Sciatic nerve (tissue), 2 donors: ENCODE results near the gene ROCK2. TPM values are rescaled to one million over a fixed set of nuclear protein-coding genes. Genes with fewer than 3 reads are reported as not detected.
"Not testable (repeated sequence)": the region's sequence is repeated elsewhere in the genome, so short reads cannot be mapped to it uniquely, and the experiment has no call there.

ENCODE experiments used
- ATAC-seq: fragments of 200-7000 bp; cut with Tn5 transposase; one replicate; pipeline ENCODE4 v1.9.1; 2020; ENCODE audit warnings: mild to moderate bottlenecking, moderate library complexity
- DNase-seq: peaks from one replicate; pipeline ENCODE4 v3.0.0-alpha.2; 2020; ENCODE audit warnings: low spot score
- intact Hi-C: fragments of 100-400 bp; cut with DNase I; formaldehyde crosslinking; loops from one replicate; pipeline ENCODE4 v1.14.2; 2022
- total RNA-seq: library from RNA; stranded (reverse); fragmentation: NEBNext Ultra II Directional; extraction: Animal tissue kit (Norgen Biotek cat#: 25700); gene quantifications from one replicate; pipeline ENCODE4 v1.2.1, GENCODE V29; 2021
- donor health status: DM: no; HTN: no; CAD: no.
- donor health status: DM: no; HTN: no; CAD: no.

The ROCK2 gene
- total RNA-seq, 1 donor from 2014 or later: 91.6 TPM

DNA sequence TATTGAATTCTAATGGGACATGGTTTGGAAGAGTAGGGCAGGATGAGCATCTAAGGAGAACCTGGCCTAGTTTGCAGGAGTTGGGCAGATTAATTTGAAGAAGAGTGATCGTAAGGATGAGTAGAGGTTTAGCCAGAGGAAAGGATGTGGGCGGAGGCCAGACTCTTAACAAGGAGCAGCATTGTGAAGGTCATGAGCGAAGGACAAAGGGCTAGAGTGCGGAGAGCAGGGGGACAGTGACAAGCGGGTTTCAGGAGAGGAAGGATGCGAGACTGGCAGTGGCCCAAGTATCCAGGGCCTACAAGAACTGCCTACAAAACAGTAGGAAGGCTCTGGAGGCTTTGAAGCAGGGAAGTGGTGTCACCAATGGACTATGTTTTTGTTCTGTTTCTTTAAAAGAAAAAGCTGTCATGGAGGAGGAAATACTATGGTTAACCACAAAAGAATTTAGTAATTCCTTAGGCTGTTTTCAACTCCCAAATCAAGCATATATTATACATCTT, 169.1 kb downstream of the ROCK2 start:
- DNase-seq: no peak
- intact Hi-C loops: no loop called here
- ATAC-seq: peak; percentile 53

DNA sequence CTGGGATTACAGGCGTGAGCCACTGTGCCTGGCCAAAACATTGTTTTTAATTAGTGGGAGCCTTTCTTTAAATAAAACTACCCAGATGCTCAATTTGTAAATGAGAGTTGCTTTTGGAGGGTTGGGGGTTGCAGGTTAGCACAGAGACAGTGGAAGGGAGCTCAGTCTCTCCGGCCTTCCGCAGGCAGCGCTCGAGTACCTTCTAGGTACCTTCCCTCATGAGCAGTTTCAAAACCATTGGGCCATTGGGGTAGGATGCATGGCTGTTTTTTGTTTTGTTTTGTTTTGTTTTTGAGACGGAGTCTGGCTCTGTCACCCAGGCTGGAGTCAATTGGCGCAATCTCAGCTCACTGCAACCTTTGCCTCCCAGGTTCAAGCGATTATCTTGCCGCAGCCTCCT, 170.2 kb downstream of the ROCK2 start:
- intact Hi-C loops: no loop called here
- ATAC-seq (no peak), DNase-seq (no peak)

DNA sequence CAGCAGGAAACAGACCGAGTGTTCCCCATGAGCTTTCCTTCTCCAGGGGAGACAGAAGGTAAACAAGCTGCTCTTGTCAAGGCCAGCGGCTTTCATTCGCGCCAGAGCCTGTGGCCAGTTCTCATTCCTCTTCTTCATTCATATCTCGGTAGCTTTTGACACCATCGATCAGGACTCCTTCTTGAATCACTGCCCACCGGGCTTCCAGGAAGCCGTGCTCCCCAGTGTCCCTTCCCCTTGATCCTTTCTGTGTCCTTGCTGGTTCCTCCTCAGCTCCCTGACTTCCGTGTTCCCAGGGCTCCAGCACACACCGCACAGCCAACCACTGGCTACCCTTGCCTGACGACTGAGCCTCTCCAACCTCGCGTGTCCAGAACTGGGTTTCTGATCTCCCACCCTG, 175.1 kb downstream of the ROCK2 start:
- intact Hi-C loops: no loop called here
- ATAC-seq (no peak), DNase-seq (no peak)

- intact Hi-C loops: no loop called here
- no peak for ATAC-seq
Measured at GRCh38 chr2:11168488-11168887, 175.9 kb downstream of the ROCK2 start.

DNA sequence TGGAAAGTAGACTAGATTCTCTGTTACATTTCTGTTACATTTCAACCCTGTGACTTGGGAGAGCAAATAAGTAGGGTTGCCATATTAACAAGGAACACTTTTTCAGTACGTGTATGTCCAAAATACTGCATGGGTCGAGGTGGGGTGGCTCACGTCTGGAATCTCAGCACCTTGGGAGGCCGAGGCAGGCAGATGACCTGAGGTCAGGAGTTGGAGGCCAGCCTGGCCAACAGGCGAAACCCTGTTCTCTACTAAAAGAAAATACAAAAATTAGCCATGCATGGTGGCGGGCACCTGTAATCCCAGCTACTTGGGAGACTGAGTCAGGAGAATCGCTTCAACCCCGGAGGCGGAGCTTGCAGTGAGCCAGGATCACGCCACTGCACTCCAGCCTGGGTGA, 178.0 kb downstream of the ROCK2 start:
- ATAC-seq: no peak
- DNase-seq: no peak
- intact Hi-C loops: no loop called here

More at GRCh38 chr2:11168488-11168887, 175.9 kb downstream of the ROCK2 start:
- DNase-seq: no peak

- DNase-seq, ATAC-seq, intact Hi-C loops: not testable (repeated sequence)
Measured at GRCh38 chr2:11165046-11165445, 179.4 kb downstream of the ROCK2 start.

DNA sequence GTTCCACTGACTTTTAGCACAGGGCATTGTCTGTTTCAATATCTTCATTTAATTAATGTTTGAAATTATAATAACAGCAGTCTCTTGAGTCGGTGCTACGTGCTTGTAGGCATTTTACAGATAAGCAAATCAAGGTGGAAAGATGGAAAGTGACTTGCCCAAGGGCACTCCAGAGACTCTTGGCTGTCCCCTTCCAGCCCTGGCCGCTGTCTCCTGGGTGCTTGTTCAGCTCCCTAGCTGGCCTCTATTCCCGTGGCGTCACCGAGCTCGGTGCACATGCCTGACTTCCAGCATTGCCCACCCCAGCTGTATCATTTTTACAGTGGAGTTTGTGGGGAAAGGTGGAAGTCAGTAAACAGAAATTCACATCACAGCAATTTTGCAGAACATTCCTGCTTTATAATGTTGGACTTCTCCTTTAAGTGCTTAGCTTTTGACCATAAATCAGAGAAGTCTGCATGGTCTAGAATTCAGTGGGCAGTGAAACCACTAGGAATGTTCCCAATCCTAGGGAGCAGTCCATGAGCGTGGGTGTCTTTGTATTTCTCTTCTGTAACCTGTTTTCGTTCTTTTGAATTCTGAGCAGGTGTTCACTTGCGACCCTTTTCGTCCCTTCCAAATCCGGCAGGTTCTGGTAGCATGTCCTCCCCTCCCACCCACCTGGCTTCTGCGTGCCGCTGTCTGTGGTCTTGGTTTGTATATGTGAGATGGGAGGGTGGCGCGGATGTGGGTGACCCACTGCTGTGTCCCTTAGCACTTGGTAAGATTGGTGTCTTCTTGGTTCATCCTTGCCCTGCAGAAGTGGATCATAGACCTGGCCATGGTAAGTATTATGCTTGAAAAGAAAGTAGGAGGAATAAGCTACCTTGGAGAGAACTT, 180.8 kb downstream of the ROCK2 start:
- ATAC-seq: no peak
- no peak for DNase-seq
- intact Hi-C loops: no loop called here

- intact Hi-C loops: no loop called here
- ATAC-seq (no peak), DNase-seq (no peak)
Measured at GRCh38 chr2:11161747-11162146, 182.7 kb downstream of the ROCK2 start.

DNA sequence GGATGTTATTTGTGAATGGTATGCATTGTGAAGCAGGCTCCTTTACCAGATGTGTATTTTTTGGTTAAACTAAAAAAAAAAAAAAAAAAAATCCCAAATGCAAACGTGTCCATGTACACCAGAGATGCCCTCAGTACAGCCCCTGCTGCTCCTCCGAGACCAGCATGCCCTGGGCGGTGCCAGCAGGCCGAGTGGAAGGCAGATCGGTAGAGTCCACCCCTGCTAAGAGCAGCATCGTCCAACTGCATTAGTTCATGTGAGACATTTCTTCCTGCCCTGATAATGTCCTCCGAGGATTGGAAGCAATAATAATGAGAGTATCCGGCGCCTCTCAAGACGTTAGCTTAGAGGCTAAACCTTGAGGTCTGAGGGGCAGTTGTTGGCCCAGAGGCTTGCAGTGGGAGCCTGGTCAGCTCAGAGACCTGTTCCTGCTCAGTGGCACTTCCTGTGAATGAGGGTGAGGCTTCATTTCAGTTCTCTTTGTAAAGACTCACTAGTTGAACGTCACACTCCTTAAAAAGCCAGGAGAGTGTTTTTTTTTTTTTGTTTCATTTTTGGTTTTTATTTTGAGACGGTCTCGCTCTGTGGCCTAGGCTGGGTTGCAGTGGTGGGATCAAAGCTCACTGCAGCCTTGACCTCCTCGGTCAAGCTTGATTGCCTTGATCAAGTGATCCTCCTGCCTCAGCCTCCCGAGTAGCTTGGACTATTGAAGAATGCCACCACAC, 183.5 kb downstream of the ROCK2 start:
- DNase-seq: no peak
- ATAC-seq: peak; percentile 38
- intact Hi-C loops: no loop called here

- DNase-seq: no peak
- intact Hi-C loops: no loop called here
- ATAC-seq: no peak
Measured at GRCh38 chr2:11160256-11160655, 184.2 kb downstream of the ROCK2 start.

DNA sequence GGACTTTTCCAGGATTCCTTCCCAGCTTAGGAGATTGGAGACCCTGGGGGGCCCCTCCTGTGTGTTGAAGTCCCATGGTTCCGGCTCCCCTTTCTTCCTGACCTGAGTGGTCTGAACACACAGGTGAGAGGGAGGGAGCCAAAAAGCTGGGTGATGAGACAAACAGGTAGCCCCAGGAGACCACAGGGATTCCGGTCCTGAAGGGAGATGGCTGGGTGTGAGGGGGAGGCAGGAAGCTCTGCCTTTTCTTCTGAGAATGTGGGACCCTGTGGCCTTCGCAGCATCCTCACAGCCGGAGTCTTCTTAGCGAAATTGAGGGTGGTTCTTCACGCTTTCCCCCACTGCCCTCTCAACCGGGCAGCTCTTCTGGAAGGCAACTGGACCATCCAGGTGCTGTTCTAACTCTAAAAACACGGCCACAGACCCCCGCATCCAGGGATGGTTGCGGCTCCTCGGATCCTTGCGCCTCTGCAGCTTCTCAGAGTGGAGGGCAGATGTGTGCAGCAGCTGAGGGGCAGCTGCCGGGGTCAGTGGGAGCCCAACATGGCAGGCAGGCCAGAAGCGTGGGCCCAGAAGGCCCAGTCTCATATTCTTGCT, 184.8 kb downstream of the ROCK2 start:
- no peak for DNase-seq
- no peak for ATAC-seq
- intact Hi-C loops: no loop called here

- no peak for DNase-seq
- no peak for ATAC-seq
Measured at GRCh38 chr2:11158916-11159573, 185.4 kb downstream of the ROCK2 start.

DNA sequence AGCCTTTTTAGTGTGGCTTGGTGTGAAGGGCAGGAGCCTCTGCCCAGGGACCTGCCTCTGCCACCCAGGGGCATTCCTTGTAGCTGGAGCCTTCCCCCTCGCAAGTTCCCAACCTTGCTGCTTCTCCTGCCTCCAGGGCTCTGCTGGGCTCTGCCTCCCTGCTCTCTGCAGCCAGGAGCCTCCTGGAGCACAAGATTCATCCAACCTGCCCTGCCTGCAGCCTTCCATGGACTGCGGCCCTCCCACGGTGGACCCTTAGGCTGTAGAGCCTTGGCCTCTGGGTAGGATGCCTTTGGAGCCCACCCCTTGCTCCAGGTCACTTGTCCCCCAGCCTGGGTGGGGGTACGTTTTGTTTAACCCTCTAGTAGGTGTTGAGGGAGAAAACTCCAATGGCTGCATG, 186.7 kb downstream of the ROCK2 start:
- no peak for DNase-seq
- ATAC-seq: no peak
- intact Hi-C loops: no loop called here

More at GRCh38 chr2:11158916-11159573, 185.4 kb downstream of the ROCK2 start:
- intact Hi-C loops: no loop called here

DNA sequence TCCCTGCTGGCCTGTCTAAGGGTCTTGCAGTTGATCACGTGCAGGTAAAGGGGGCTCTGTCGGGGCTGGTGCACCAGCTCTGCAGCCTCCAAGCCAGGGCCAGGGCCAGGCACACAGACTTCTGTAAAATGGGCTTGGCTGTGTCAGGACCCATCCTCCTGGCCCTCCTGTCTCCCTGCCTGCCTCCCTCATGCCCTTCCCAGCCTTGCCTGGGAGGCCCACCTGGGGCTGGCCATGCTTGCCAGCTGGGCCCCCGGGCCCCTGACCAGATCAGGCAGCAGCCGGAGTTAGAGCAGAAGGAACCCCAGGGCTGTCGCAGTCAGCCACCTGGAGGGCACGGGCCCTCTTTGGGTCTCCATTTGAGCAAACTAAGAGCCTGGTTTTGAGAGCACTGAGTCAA, 187.1 kb downstream of the ROCK2 start:
- no peak for DNase-seq
- intact Hi-C loops: no loop called here
- ATAC-seq: no peak

DNA sequence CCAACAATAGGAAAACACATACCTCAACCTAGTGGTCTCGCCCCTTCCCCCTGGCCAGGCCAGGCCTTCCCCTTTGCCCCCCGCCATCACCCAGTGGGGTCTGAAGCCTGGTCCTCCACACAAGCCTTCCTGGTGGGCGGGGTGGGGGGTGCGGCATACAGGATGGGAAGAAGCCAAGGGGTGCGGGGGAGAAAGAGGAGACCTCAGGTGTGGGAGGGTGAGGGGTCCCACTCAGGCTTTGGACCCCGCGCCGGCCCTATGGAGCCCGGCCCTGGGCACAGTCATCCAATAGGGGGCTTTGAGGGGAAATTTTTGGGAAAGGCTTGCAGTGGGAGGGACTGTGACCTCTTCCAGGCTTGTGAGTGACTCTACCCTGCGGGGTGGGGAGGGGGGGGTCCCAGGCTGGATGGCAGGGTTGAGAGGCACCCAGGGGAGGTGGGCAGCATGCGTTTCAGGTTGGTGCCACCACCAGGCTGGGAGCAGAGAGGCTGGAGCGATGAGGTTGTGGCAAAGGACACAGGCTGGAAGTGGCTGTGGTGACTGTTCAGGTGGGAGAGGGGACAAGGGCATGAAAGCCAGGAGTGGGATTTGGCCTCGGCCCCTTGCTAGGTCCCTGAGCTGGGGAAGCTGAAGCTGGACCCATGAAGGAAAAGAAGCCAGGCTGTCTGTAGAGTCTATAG, 187.9 kb downstream of the ROCK2 start:
- ATAC-seq (no peak), DNase-seq (no peak)
- intact Hi-C loops: no loop called here

- intact Hi-C loops: no loop called here
- DNase-seq (no peak), ATAC-seq (peak; percentile 85)
Measured at GRCh38 chr2:11155381-11156035, 188.9 kb downstream of the ROCK2 start, which contains the start of gene SLC66A3. TSS of gene SLC66A3 (plus strand) at chr2:11155467. CDS start at chr2:11155547, 80 bp downstream.

DNA sequence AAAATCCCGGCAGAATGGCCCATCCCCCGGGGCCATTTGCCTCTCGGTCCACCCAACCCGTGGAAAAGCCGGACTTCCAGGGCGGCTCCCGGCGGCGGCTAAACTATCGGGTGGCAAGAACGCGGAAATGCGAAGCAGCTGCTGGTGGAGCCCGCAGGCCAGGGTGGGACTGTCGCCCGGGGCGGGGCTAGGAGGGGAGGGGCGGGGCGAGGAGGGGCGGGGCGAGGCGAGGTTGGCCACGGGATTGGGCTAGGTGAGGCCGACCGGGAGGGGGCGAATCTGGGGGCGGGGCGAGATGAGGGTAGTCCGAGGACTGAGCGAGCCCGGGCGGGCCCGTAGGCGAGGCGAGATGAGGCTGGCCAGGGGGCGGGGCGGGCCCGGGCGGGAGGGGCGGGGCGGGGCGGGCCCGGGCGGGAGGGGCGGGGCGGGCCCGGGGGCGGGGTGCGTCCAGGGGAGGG, 189.5 kb downstream of the ROCK2 start:
- DNase-seq: peak; percentile 99
- intact Hi-C loops: no loop called here
- ATAC-seq: peak; percentile 96
